Adrenal gland (tissue), 5 donors: ENCODE measurements around the gene DVL3.

ENCODE experiments used
- CTCF ChIP-seq, 6 experiments: fragments of 450-650 bp in 4 of 6; fragments of 200-600 bp in 2 of 6; sonication (generic) in 1 of 6; IDR thresholded peaks; 1 replicate in 5 of 6; 2 replicates in 1 of 6; pipeline versions ENCODE4 v1.5.1 to v1.8.0; 2016 to 2021; ENCODE audit warnings: antibody characterized with exemption in 6 of 6, mild to moderate bottlenecking in 2 of 6, moderate library complexity in 1 of 6
- POLR2A ChIP-seq, 2 donors: fragments of 450-650 bp; IDR thresholded peaks; one replicate each; pipeline ENCODE4 v1.6.1; 2017; ENCODE audit warnings: antibody characterized with exemption in 2 of 2, mild to moderate bottlenecking in 2 of 2, moderate library complexity in 1 of 2
- donor health status: DM: no; HTN: no; CAD: no.

- TF ChIP-seq POLR2A (IDR thresholded peaks at IDR 0.05) (no peak), CTCF (IDR thresholded peaks at IDR 0.05) (no peak)
Observed at GRCh38 chr3:184157206-184157605, 2.0 kb downstream of the DVL3 start.
